GM19193 (cell line): Measurements from ENCODE around the gene GPR183.

Source experiments
- POLR2A ChIP-seq: IDR thresholded peaks from 4 replicates; pipeline ENCODE4 v1.6.1; 2011; ENCODE audit not compliant: insufficient read depth, insufficient read length; ENCODE audit errors: extremely low read depth

The GPR183 gene

GRCh38 chr13:99307247-99307646 lies at the start of gene GPR183:
Gene GPR183, minus strand, starts transcription at chr13:99307399. Its CDS starts 11,254 bp downstream, at chr13:99296145.
- no peak for TF ChIP-seq POLR2A

GRCh38 chr13:99356262-99357091 lies 49.3 kb upstream of the GPR183 start:
- TF ChIP-seq POLR2A: no peak

- no peak for TF ChIP-seq POLR2A
These were observed 48.7 kb upstream of the GPR183 start for GRCh38 chr13:99356012-99356261.

- TF ChIP-seq POLR2A: no peak
These were observed 48.2 kb upstream of the GPR183 start for GRCh38 chr13:99355267-99356011.

GRCh38 chr13:99354371-99354951 lies 47.3 kb upstream of the GPR183 start:
- TF ChIP-seq POLR2A: no peak

GRCh38 chr13:99353836-99354235 lies 46.6 kb upstream of the GPR183 start:
- TF ChIP-seq POLR2A: no peak

GRCh38 chr13:99353246-99353600 lies 46.0 kb upstream of the GPR183 start:
- TF ChIP-seq POLR2A: no peak

- TF ChIP-seq POLR2A: no peak
These were observed 45.4 kb upstream of the GPR183 start for GRCh38 chr13:99352351-99353245.

- no peak for TF ChIP-seq POLR2A
These were observed 44.6 kb upstream of the GPR183 start for GRCh38 chr13:99351772-99352171.

- TF ChIP-seq POLR2A: no peak
These were observed 43.0 kb upstream of the GPR183 start for GRCh38 chr13:99350191-99350590.

GRCh38 chr13:99347911-99348451 lies 40.8 kb upstream of the GPR183 start:
- no peak for TF ChIP-seq POLR2A

- TF ChIP-seq POLR2A: no peak
These were observed 40.2 kb upstream of the GPR183 start for GRCh38 chr13:99347335-99347878.

GRCh38 chr13:99346335-99347042 lies 39.3 kb upstream of the GPR183 start:
- no peak for TF ChIP-seq POLR2A

GRCh38 chr13:99345345-99345744 lies 38.1 kb upstream of the GPR183 start:
- no peak for TF ChIP-seq POLR2A
